OCI-LY1 (cell line): Measurements from ENCODE around the gene WDR62.

ENCODE experiments used
- H2AFZ ChIP-seq: fragments of 200-600 bp; sonication (generic), shearing (Covaris generic); 2 replicates; pipeline ENCODE4 v1.6.0; 2014; ENCODE audit warnings: antibody characterized with exemption, mild to moderate bottlenecking, low read length
- H3F3A ChIP-seq: fragments of 200-600 bp; sonication (generic), shearing (Covaris generic); 2 replicates; pipeline ENCODE4 v1.6.0; 2014; ENCODE audit warnings: mild to moderate bottlenecking, antibody characterized with exemption, low read length, moderate library complexity; ENCODE audit not compliant: insufficient read depth
- H3K27ac ChIP-seq: fragments of 200-600 bp; sonication (generic); 2 replicates; pipeline ENCODE4 v1.5.1; 2014; ENCODE audit warnings: low read length, mixed run types, mild to moderate bottlenecking, low read depth; ENCODE audit not compliant: poor library complexity, severe bottlenecking
- H3K27me3 ChIP-seq: fragments of 200-600 bp; sonication (generic); 2 replicates; pipeline ENCODE4 v1.6.0; 2014; ENCODE audit warnings: antibody characterized with exemption, mild to moderate bottlenecking, low read length, moderate library complexity; ENCODE audit not compliant: insufficient read depth
- H3K36me3 ChIP-seq: fragments of 200-600 bp; sonication (generic); 2 replicates; pipeline ENCODE4 v1.6.1; 2014; ENCODE audit warnings: mild to moderate bottlenecking, antibody characterized with exemption, low read length, moderate library complexity, mixed read lengths; ENCODE audit not compliant: insufficient read depth
- H3K4me1 ChIP-seq: fragments of 200-600 bp; sonication (generic); 2 replicates; pipeline ENCODE4 v1.5.1; 2014; ENCODE audit warnings: mild to moderate bottlenecking, low read length, moderate library complexity; ENCODE audit not compliant: insufficient read depth, severe bottlenecking
- H3K4me2 ChIP-seq: fragments of 200-600 bp; sonication (generic), shearing (Covaris generic); 2 replicates; pipeline ENCODE4 v1.6.1; 2014; ENCODE audit warnings: low read length
- H3K4me3 ChIP-seq: fragments of 200-600 bp; sonication (generic); 2 replicates; pipeline ENCODE4 v1.5.1; 2014; ENCODE audit warnings: low read length, low read depth, mild to moderate bottlenecking, mixed read lengths; ENCODE audit not compliant: poor library complexity, severe bottlenecking
- H3K79me2 ChIP-seq: fragments of 200-600 bp; shearing (Covaris generic); 2 replicates; pipeline ENCODE4 v1.6.1; 2016; ENCODE audit warnings: mixed run types, low read length, mixed read lengths; ENCODE audit not compliant: insufficient read depth
- H3K9ac ChIP-seq: fragments of 200-600 bp; sonication (generic), shearing (Covaris generic); 2 replicates; pipeline ENCODE4 v1.6.1; 2014; ENCODE audit warnings: mild to moderate bottlenecking, low read length, mixed read lengths
- H3K9me2 ChIP-seq: fragments of 200-600 bp; sonication (generic), shearing (Covaris generic); 2 replicates; pipeline ENCODE4 v1.6.1; 2014; ENCODE audit warnings: low read depth, mild to moderate bottlenecking, low read length, mixed read lengths
- H3K9me3 ChIP-seq: fragments of 200-600 bp; shearing (Covaris generic); 2 replicates; pipeline ENCODE4 v1.6.1; 2014; ENCODE audit warnings: low read length, mixed read lengths
- H4K20me1 ChIP-seq: fragments of 200-600 bp; sonication (generic), shearing (Covaris generic); 2 replicates; pipeline ENCODE4 v1.6.0; 2016; ENCODE audit warnings: mild to moderate bottlenecking, low read length; ENCODE audit not compliant: insufficient read depth
- EZH2 ChIP-seq: fragments of 200-600 bp; sonication (generic), shearing (Covaris generic); IDR thresholded peaks from 2 replicates; pipeline ENCODE4 v1.8.0; 2017; ENCODE audit warnings: borderline replicate concordance, mixed run types, mild to moderate bottlenecking, antibody characterized with exemption, low read length, moderate library complexity, mixed read lengths
- TF ChIP-seq, protein P1 (sequence below): fragments of 200-600 bp; sonication (generic), shearing (Covaris generic); IDR thresholded peaks from 2 replicates; pipeline ENCODE4 v1.5.1; 2017; ENCODE audit warnings: mild to moderate bottlenecking, antibody characterized with exemption, low read length, moderate library complexity, mixed read lengths

The WDR62 gene

DNA sequence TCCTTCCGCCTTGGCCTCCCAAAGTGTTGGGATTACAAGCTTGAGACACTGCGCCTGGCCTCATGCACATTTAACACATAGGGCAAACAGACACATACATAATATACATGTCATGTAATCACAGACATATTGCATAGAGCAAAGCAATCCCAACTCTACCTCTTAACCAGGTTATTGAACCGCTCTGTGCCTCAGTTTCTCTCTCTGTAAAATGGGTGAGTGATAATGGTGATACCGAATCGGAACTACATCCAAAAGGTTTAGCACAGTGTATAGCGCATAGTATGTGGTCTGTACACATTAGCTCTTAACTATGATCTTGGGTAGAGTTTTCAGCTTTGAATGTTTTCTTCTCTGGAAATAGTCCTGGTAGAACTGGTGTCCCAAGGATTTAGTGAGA lies 89.9 kb downstream of the WDR62 start:
- Histone ChIP-seq H3K4me2 (no peak overlapping the region), H2AFZ (no peak overlapping the region), H3K4me1 (peaks cover 6% of the 10 kb centered on the region), H3K27me3 (no peaks in the 10 kb centered on the region), H3K9ac (no peak overlapping the region), H3K4me3 (no peak overlapping the region), H3F3A (no peaks in the 10 kb centered on the region), H3K79me2 (no peaks in the 10 kb centered on the region), H3K27ac (no peak overlapping the region), H3K36me3 (peaks cover 59% of the 10 kb centered on the region), H3K9me3 (no peaks in the 10 kb centered on the region), H4K20me1 (no peaks in the 10 kb centered on the region), H3K9me2 (no peaks in the 10 kb centered on the region)
- TF ChIP-seq, protein P1, sequence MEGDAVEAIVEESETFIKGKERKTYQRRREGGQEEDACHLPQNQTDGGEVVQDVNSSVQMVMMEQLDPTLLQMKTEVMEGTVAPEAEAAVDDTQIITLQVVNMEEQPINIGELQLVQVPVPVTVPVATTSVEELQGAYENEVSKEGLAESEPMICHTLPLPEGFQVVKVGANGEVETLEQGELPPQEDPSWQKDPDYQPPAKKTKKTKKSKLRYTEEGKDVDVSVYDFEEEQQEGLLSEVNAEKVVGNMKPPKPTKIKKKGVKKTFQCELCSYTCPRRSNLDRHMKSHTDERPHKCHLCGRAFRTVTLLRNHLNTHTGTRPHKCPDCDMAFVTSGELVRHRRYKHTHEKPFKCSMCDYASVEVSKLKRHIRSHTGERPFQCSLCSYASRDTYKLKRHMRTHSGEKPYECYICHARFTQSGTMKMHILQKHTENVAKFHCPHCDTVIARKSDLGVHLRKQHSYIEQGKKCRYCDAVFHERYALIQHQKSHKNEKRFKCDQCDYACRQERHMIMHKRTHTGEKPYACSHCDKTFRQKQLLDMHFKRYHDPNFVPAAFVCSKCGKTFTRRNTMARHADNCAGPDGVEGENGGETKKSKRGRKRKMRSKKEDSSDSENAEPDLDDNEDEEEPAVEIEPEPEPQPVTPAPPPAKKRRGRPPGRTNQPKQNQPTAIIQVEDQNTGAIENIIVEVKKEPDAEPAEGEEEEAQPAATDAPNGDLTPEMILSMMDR: no peak
- TF ChIP-seq EZH2: no peak

- Histone ChIP-seq H3K27me3 (no peaks in the 10 kb centered on the region), H4K20me1 (no peaks in the 10 kb centered on the region), H2AFZ (no peak overlapping the region), H3K9me3 (no peaks in the 10 kb centered on the region), H3K36me3 (peaks cover 58% of the 10 kb centered on the region), H3K9ac (no peak overlapping the region), H3K4me2 (no peak overlapping the region), H3F3A (no peaks in the 10 kb centered on the region), H3K79me2 (no peaks in the 10 kb centered on the region), H3K4me3 (no peak overlapping the region), H3K27ac (no peak overlapping the region), H3K9me2 (no peaks in the 10 kb centered on the region), H3K4me1 (no peaks in the 10 kb centered on the region)
- TF ChIP-seq, protein P1: no peak
- TF ChIP-seq EZH2: no peak
Observed at GRCh38 chr19:36149673-36150406, 95.1 kb downstream of the WDR62 start.

DNA sequence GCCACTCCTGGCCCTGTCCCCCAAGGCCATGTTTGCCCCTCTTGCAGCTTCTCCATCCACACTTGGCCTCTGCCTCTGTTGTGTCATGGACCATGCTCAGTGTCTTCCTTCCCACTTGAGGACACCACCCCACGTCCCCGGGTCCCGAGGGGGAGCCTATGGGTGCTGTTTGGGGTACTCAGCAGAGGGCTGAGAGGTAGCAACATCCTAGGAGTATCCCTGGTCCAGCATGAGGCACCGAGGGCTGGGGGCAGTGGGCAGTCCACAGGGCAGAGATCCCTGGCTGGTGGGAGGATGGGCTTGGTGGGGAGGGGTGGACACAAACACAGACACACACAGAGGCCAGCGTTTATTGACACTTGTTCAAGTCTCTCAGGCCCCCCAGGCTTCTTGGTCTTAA lies 95.9 kb downstream of the WDR62 start:
- H3K36me3 ChIP-seq: peaks cover 51% of the 10 kb centered on the region
- H3K27ac ChIP-seq: no peak overlapping the region

More for the DNA sequence above, 95.9 kb downstream of the WDR62 start:
- Histone ChIP-seq H3K9ac (no peak overlapping the region), H3K4me2 (no peak overlapping the region), H3K79me2 (no peaks in the 10 kb centered on the region), H3K9me3 (no peaks in the 10 kb centered on the region), H4K20me1 (no peaks in the 10 kb centered on the region), H3K4me3 (no peak overlapping the region), H3K9me2 (no peaks in the 10 kb centered on the region), H3K27me3 (no peaks in the 10 kb centered on the region), H3K4me1 (no peaks in the 10 kb centered on the region), H3F3A (no peaks in the 10 kb centered on the region), H2AFZ (no peak overlapping the region)
- TF ChIP-seq EZH2: no peak
- TF ChIP-seq, protein P1: no peak
